ENCODE results near the gene SART3. TPM values are rescaled to one million over a fixed set of nuclear protein-coding genes. Genes with fewer than 3 reads are reported as not detected.
"Not testable (repeated sequence)": the region's sequence is repeated elsewhere in the genome, so short reads cannot be mapped to it uniquely, and the experiment has no call there.

SART3 gene
- total RNA-seq, 1 donor from 2014 or later, result 24.9 TPM

- no peak overlapping the region for H3K27ac ChIP-seq (replicated peaks)
- H3K4me1 ChIP-seq, result no peaks in the 10 kb centered on the region
- TF ChIP-seq, protein P1, sequence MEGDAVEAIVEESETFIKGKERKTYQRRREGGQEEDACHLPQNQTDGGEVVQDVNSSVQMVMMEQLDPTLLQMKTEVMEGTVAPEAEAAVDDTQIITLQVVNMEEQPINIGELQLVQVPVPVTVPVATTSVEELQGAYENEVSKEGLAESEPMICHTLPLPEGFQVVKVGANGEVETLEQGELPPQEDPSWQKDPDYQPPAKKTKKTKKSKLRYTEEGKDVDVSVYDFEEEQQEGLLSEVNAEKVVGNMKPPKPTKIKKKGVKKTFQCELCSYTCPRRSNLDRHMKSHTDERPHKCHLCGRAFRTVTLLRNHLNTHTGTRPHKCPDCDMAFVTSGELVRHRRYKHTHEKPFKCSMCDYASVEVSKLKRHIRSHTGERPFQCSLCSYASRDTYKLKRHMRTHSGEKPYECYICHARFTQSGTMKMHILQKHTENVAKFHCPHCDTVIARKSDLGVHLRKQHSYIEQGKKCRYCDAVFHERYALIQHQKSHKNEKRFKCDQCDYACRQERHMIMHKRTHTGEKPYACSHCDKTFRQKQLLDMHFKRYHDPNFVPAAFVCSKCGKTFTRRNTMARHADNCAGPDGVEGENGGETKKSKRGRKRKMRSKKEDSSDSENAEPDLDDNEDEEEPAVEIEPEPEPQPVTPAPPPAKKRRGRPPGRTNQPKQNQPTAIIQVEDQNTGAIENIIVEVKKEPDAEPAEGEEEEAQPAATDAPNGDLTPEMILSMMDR (IDR thresholded peaks at IDR 0.05; ENCODE audit: borderline replicate concordance), result no peak
- no peaks in the 10 kb centered on the region for H3K27me3 ChIP-seq (ENCODE audit: low read depth)
- no peak for DNase-seq
- H3K36me3 ChIP-seq, result no peaks in the 10 kb centered on the region
- H3K4me3 ChIP-seq, result no peak overlapping the region
- intact Hi-C loops (cut with micrococcal nuclease), result no loop called here
- no peaks in the 10 kb centered on the region for H3K9me3 ChIP-seq (replicated peaks)
These were observed 34.2 kb upstream of the SART3 start for GRCh38 chr12:108594960-108595710.

GRCh38 chr12:108594323-108594903 is 33.4 kb upstream of the SART3 start:
- no peaks in the 10 kb centered on the region for H3K4me1 ChIP-seq
- DNase-seq, result no peak
- peaks cover 6% of the 10 kb centered on the region for H3K27me3 ChIP-seq (ENCODE audit: low read depth)
- no peaks in the 10 kb centered on the region for H3K9me3 ChIP-seq (replicated peaks)
- no peak overlapping the region for H3K27ac ChIP-seq (replicated peaks)
- TF ChIP-seq, protein P1 (IDR thresholded peaks at IDR 0.05; ENCODE audit: borderline replicate concordance), result no peak
- H3K36me3 ChIP-seq, result no peaks in the 10 kb centered on the region
- H3K4me3 ChIP-seq, result no peak overlapping the region
- intact Hi-C loops (cut with micrococcal nuclease), result no loop called here

DNA sequence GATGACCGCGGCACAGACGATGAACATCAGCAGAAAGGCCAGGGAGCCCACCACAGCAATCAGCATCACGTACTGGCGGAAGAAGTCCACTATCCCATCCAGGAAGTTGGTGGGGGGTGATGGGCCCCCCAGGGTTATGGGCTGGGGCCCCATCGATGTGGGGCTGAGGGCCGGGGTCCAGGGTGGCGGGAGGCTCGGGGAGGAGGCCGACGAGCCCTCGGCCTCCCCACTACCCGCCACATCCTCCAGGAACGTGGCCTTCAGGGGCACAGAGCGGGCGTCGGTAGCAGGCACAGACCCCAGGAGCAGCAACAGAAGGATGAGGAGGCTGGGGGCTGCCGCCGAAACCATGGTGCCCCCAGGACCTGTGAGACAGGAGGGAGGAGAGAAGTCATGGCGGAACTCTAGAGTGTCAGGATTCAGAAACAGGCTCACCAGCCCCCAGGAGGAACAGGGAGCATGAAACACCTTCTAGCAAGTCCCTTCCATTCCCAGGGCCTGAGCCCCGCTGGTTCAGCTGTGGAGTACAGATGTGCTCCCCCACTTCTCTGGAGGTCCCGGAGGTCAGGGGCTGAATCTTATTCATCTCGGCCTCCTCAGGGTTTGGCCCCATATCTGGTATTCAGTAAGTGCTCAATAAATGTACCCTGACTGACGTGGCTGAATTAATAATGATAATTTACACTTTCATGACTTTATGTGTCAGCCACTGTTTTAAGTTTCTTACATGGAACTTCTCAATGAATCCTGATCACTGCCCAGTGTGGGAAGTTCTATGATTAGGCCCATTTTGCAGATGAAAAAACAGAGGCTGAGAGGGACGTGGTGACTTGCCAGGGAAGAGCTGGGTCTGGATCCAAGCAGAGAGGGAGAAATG is 31.3 kb upstream of the SART3 start:
- Histone ChIP-seq H3K36me3 (no peaks in the 10 kb centered on the region), H3K9me3 (replicated peaks) (no peaks in the 10 kb centered on the region), H3K27ac (replicated peaks) (no peak overlapping the region), H3K4me1 (peaks cover 4% of the 10 kb centered on the region), H3K27me3 (ENCODE audit: low read depth) (peaks cover 15% of the 10 kb centered on the region), H3K4me3 (no peak overlapping the region)
- no peak for DNase-seq
- intact Hi-C loops (cut with micrococcal nuclease), result no loop called here
- TF ChIP-seq, protein P1 (IDR thresholded peaks at IDR 0.05; ENCODE audit: borderline replicate concordance), result no peak

- intact Hi-C loops (cut with micrococcal nuclease), result no loop called here
- Histone ChIP-seq H3K27me3 (ENCODE audit: low read depth) (peaks cover 15% of the 10 kb centered on the region), H3K4me3 (no peak overlapping the region), H3K9me3 (replicated peaks) (no peaks in the 10 kb centered on the region), H3K4me1 (peaks cover 4% of the 10 kb centered on the region), H3K27ac (replicated peaks) (no peak overlapping the region), H3K36me3 (no peaks in the 10 kb centered on the region)
- DNase-seq, result no peak
- TF ChIP-seq, protein P1 (IDR thresholded peaks at IDR 0.05; ENCODE audit: borderline replicate concordance), result no peak
These were observed 30.5 kb upstream of the SART3 start for GRCh38 chr12:108591267-108591980.

- H3K27ac ChIP-seq (replicated peaks); DNase-seq; H3K36me3 ChIP-seq; H3K4me1 ChIP-seq; intact Hi-C loops (cut with micrococcal nuclease); H3K4me3 ChIP-seq; H3K9me3 ChIP-seq (replicated peaks): not testable (repeated sequence)
- peaks cover 15% of the 10 kb centered on the region for H3K27me3 ChIP-seq (ENCODE audit: low read depth)
These were observed 29.5 kb upstream of the SART3 start for GRCh38 chr12:108590463-108590862.
